ENCODE measurements around the gene USO1. TPM values are rescaled to one million over a fixed set of nuclear protein-coding genes. Genes with fewer than 3 reads are reported as not detected.
A peak's percentile ranks its signal among the peaks of the same experiment; 100 is the strongest.

The USO1 gene
- total and polyA plus RNA-seq, 2 of the 13 experiments (the other 11 are each of a cell fraction or from before 2014, with no cell fraction given): 52.2 to 87.7 TPM

DNA sequence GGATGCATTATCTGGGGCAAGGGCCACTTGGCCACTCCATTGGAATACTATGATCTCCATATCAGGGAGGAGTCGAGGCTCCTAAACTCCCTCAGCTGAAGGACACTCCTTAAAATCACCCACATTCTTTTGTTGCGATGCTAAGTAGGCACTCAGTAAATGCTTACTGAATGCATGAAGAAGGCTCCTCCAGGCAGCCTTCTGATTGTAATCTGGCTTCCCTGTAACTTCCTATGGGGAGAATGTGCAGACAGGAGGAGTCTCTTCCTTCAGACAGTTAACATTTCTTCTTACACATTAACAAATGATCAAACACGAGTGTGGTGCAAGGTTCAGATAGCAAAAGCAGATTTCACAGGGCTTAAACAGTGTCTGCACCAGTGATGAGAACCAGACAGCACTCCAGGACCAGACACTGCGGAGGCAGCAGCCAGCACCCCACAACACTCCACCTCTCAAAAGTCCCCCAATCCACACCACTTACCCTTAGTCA is 21.4 kb upstream of the USO1 start (continued):
- TF ChIP-seq, protein P1, sequence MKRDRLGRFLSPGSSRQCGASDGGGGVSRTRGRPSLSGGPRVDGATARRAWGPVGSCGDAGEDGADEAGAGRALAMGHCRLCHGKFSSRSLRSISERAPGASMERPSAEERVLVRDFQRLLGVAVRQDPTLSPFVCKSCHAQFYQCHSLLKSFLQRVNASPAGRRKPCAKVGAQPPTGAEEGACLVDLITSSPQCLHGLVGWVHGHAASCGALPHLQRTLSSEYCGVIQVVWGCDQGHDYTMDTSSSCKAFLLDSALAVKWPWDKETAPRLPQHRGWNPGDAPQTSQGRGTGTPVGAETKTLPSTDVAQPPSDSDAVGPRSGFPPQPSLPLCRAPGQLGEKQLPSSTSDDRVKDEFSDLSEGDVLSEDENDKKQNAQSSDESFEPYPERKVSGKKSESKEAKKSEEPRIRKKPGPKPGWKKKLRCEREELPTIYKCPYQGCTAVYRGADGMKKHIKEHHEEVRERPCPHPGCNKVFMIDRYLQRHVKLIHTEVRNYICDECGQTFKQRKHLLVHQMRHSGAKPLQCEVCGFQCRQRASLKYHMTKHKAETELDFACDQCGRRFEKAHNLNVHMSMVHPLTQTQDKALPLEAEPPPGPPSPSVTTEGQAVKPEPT (CRISPR knock-in tag; IDR thresholded peaks at IDR 0.05; ENCODE audit: low read depth): no peak
- TF ChIP-seq ATAD3A (CRISPR knock-in tag; IDR thresholded peaks at IDR 0.05) (no peak), ZNF33A (CRISPR knock-in tag; IDR thresholded peaks at IDR 0.05; ENCODE audit: borderline replicate concordance) (no peak), ZNF30 (CRISPR knock-in tag; IDR thresholded peaks at IDR 0.05) (no peak), SMYD3 (CRISPR knock-in tag; IDR thresholded peaks at IDR 0.05) (0 out of 2 replicates have a peak, but pooled peaks have one; percentile 44), REPIN1 (CRISPR knock-in tag; IDR thresholded peaks at IDR 0.05; ENCODE audit: borderline replicate concordance, low read depth) (peak; percentile 62; the same call in 1 of the 2 replicates)
- TF ChIP-seq, protein P2, sequence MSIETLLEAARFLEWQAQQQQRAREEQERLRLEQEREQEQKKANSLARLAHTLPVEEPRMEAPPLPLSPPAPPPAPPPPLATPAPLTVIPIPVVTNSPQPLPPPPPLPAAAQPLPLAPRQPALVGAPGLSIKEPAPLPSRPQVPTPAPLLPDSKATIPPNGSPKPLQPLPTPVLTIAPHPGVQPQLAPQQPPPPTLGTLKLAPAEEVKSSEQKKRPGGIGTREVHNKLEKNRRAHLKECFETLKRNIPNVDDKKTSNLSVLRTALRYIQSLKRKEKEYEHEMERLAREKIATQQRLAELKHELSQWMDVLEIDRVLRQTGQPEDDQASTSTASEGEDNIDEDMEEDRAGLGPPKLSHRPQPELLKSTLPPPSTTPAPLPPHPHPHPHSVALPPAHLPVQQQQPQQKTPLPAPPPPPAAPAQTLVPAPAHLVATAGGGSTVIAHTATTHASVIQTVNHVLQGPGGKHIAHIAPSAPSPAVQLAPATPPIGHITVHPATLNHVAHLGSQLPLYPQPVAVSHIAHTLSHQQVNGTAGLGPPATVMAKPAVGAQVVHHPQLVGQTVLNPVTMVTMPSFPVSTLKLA (IDR thresholded peaks at IDR 0.05): no peak
- TF ChIP-seq, protein P3, sequence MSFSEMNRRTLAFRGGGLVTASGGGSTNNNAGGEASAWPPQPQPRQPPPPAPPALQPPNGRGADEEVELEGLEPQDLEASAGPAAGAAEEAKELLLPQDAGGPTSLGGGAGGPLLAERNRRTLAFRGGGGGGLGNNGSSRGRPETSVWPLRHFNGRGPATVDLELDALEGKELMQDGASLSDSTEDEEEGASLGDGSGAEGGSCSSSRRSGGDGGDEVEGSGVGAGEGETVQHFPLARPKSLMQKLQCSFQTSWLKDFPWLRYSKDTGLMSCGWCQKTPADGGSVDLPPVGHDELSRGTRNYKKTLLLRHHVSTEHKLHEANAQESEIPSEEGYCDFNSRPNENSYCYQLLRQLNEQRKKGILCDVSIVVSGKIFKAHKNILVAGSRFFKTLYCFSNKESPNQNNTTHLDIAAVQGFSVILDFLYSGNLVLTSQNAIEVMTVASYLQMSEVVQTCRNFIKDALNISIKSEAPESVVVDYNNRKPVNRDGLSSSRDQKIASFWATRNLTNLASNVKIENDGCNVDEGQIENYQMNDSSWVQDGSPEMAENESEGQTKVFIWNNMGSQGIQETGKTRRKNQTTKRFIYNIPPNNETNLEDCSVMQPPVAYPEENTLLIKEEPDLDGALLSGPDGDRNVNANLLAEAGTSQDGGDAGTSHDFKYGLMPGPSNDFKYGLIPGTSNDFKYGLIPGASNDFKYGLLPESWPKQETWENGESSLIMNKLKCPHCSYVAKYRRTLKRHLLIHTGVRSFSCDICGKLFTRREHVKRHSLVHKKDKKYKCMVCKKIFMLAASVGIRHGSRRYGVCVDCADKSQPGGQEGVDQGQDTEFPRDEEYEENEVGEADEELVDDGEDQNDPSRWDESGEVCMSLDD (CRISPR knock-in tag; IDR thresholded peaks at IDR 0.05; ENCODE audit: borderline replicate concordance): peak; percentile 87
